Upper lobe of left lung (tissue), 4 donors: ENCODE results near the gene TNFRSF25.

Source experiments
- POLR2A ChIP-seq, 4 donors: fragments of 450-650 bp; IDR thresholded peaks; one replicate each; pipeline ENCODE4 v1.5.1; 2016 to 2017; ENCODE audit warnings: antibody characterized with exemption in 4 of 4, mild to moderate bottlenecking in 2 of 4
- TF ChIP-seq, protein P1 (sequence below), 6 experiments: fragments of 450-650 bp in 4 of 6; fragments of 200-600 bp in 2 of 6; sonication (generic) in 2 of 6; IDR thresholded peaks; one replicate each; pipeline ENCODE4 v1.5.1; 2016 to 2019; ENCODE audit warnings: antibody characterized with exemption in 6 of 6

DNA sequence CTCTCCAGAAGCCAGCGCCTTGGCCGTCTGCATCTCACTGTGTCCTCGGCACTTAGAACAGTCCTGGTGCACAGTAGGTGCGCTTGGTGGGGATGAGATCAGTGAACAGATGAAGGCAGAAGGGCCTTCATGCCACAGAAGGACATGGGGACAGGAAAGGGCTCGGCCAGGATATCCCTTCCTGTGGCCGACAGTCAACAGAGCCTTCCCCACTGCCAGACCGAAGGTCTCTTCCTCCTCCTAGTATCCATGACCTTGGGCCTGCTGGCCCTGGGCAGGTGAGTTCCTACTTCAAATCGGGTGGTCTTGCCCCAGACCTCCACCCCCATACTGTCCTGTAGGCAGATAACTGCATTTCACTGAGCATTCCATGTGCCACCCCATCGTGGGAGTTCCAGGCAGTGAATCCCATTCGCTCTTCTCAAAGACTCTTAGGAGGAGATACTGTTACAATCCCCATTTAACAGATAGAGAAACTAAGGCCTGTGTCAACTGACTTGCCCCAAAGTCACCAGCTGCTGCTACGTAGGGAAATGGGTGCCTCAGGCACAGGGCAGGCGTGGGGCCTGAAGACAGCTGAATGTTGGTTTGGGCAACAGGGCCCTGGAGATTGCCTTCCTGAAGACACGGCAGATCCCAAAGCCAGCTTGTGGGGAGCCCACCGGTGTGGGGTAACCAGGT is 22.0 kb upstream of the TNFRSF25 start:
- TF ChIP-seq, protein P1, sequence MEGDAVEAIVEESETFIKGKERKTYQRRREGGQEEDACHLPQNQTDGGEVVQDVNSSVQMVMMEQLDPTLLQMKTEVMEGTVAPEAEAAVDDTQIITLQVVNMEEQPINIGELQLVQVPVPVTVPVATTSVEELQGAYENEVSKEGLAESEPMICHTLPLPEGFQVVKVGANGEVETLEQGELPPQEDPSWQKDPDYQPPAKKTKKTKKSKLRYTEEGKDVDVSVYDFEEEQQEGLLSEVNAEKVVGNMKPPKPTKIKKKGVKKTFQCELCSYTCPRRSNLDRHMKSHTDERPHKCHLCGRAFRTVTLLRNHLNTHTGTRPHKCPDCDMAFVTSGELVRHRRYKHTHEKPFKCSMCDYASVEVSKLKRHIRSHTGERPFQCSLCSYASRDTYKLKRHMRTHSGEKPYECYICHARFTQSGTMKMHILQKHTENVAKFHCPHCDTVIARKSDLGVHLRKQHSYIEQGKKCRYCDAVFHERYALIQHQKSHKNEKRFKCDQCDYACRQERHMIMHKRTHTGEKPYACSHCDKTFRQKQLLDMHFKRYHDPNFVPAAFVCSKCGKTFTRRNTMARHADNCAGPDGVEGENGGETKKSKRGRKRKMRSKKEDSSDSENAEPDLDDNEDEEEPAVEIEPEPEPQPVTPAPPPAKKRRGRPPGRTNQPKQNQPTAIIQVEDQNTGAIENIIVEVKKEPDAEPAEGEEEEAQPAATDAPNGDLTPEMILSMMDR (IDR thresholded peaks at IDR 0.05), result no peak
- TF ChIP-seq POLR2A (IDR thresholded peaks at IDR 0.05), result no peak
